ENCODE results near the gene TRIOBP.
"Not testable (repeated sequence)": the region's sequence is repeated elsewhere in the genome, so short reads cannot be mapped to it uniquely, and the experiment has no call there.

Gene TRIOBP

GRCh38 chr22:37690901-37691504, 5.8 kb upstream of the TRIOBP start:
- no peak for DNase-seq

DNA sequence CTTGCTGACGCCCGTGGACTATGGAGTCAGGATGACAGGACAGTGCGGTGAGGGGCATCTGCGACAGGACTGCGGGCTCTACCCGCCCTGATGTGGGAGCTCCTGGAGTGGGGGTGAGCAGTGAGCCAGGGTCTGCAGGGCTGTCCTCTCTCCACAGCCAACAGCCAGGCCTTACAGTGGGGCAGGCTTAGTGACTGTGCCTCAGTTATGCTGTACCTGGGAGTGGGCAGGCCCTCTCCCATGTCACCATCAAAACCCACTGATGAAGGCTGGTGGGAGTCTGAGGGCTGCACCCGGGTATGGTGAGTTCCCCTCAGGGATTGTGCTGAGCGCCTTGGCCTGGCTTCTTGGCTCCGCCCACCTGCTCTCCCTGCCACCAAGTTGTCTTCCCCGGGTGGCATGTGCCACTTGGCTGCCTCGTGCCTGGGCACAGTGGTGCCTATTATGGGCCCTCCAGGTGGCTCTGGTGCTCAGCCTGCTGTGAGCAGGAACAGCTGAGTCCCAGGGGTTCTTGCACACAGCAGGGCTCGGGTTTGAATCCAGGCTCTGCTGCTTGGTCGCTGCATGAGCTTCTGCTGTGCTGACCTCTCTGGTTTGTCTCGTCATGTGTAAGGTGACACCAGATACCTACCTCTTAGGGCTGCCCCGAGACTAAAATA, 4.1 kb upstream of the TRIOBP start:
- DNase-seq, result no peak

DNA sequence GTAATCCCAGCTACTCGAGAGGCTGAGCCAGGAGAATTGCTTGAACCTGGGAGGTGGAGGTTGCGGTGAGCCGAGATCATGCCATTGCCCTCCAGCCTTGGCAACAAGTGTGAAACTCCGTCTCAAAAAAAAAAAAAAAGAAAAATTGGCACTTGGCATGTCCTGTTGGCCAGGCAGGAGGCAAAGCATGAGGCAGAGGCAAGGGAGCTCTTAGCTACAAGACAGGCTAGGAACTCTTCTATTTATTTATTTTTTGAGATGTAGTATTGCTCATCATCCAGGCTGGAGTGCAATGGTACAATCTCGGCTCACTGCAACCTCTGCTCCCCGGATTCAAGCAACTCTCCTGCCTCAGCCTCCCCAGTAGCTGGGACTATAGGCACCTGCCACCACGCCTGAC, 2.7 kb upstream of the TRIOBP start:
- not testable (repeated sequence) for DNase-seq

DNA sequence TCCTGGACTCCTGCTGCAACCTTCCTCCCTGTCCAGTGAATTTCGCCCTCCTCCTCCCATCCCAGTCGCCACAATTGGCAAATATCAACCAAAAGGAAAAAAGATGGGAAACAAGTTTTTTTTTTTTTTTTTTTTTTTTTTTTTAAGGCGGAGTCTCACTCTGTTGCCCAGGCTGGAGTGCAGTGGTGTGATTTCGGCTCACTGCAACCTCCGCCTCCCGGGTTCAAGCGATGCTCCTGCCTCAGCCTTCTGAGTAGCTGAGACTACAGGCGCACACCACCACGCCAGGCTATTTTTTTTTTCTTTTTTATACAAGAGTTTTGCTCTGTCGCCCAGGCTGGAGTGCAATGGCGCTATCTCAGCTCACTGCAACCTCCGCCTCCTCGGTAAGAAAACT, 590 bp upstream of the TRIOBP start:
- not testable (repeated sequence) for DNase-seq

- DNase-seq, result no peak
Observed at GRCh38 chr22:37697538-37697835, 639 bp downstream of the TRIOBP start.

DNA sequence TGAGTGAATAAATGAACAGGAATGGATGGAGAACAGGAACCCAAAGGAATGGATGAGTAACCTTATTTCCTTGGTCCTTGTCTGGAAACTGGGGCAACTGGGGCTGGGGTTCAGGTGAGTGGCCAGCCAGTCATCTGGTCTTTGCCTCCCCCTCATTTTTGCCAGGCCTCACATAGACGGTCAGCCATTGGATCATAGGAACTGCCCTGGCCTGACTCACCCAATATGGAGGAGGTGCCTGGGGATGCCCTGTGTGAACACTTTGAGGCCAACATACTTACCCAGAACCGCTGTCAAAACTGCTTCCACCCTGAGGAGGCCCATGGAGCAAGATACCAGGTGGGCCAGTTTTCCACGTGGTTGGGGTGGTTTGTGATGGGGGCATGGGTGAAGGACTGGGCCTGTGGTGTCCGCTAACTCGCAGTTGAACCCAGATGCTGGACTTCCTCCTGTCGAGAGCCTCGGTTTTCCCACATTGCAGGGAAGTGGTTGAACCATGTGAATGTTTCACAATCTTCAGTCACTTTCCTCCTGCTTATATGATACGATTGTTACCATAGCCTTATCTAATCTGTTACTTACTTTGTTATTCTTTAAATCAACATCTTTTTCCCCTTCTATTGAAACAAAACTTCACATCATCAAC, 4.4 kb downstream of the TRIOBP start:
- no peak for DNase-seq

- no peak for DNase-seq
Observed at GRCh38 chr22:37703906-37704305, 7.1 kb downstream of the TRIOBP start.

DNA sequence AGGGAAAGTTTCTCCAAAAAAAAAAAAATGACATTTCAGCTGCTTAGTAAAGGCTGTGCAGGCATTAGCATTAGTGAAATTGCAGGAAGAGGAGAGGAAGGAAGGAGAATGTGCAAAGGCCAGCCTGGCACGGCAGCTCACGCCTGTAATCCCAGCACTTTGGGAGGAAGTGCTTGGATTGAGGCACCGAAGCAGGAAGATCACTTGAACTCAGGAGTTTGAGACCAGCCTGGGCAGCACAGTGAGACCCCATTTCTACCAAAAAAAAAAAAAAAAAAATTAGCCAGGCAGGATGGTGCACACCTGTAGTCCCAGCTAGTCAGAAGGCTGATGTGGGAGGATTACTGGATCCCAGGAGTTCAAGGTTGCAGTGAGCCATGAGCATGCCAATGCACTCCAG, 7.8 kb downstream of the TRIOBP start:
- DNase-seq, result no peak

- DNase-seq, result no peak
Observed at GRCh38 chr22:37705205-37705604, 8.4 kb downstream of the TRIOBP start.

GRCh38 chr22:37708580-37709444, 12.0 kb downstream of the TRIOBP start:
- no peak for DNase-seq

- DNase-seq, result no peak
Observed at GRCh38 chr22:37709445-37709765, 12.6 kb downstream of the TRIOBP start.

GRCh38 chr22:37710675-37711074, 13.8 kb downstream of the TRIOBP start:
- DNase-seq, result no peak

DNA sequence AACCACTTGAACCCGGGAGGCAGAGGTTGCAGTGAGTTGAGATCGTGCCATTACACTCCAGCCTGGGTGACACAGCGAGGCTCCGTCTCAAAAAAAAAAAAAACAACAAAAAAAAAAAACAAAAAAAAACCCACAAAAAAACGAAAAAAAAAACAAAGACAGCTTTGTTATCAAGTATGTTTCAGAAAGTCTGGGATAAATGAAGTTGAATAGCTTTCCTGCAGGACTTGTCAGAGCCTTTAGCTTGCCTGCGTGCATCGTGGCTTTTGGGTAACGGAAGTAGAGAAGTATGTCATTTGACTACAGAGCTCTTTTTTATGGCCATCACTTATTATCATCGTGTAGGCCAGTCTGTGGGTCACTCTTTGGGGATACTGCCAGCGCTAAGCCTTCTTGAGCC, 14.6 kb downstream of the TRIOBP start:
- no peak for DNase-seq

DNA sequence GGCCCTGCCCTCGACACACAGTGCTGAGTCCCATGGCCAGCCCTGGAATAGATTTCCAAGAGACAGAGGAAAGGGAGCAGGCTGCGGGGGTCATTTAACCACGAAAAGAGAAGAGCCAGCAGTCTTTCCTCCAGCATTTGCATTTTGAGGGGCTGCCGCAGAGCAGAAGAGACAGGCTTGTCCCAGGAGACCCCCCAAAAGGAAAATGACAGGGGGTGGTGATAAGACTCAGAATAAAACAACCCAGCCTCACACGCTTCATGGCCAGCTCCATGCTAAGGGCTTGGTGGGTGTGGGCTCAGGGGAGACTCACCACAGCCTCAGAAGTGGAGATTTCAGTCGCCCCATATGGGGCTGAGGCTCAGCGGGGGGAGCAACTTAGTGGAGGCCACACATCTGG, 16.9 kb downstream of the TRIOBP start:
- DNase-seq, result no peak

GRCh38 chr22:37714634-37715033, 17.8 kb downstream of the TRIOBP start:
- DNase-seq, result no peak

- no peak for DNase-seq
Observed at GRCh38 chr22:37715760-37716159, 18.9 kb downstream of the TRIOBP start.

GRCh38 chr22:37716708-37717107, 19.9 kb downstream of the TRIOBP start:
- DNase-seq, result no peak

DNA sequence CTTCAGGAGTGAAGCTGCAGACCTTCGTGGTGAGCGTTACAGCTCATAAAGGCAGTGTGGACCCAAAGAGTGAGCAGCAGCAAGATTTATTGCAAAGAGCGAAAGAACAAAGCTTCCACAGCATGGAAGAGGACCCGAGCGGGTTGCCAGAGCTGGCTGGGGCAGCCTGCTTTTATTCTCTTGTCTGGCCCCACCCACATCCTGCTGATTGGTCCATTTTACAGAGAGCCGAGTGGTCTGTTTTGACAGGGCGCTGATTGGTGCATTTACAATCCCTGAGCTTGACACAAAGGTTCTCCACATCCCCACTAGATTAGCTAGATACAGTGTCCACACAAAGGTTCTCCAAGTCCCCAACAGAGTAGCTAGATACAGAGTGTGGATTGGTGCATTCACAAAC, 20.4 kb downstream of the TRIOBP start:
- DNase-seq, result not testable (repeated sequence)

GRCh38 chr22:37717746-37718305, 21.0 kb downstream of the TRIOBP start:
- DNase-seq, result not testable (repeated sequence)

DNA sequence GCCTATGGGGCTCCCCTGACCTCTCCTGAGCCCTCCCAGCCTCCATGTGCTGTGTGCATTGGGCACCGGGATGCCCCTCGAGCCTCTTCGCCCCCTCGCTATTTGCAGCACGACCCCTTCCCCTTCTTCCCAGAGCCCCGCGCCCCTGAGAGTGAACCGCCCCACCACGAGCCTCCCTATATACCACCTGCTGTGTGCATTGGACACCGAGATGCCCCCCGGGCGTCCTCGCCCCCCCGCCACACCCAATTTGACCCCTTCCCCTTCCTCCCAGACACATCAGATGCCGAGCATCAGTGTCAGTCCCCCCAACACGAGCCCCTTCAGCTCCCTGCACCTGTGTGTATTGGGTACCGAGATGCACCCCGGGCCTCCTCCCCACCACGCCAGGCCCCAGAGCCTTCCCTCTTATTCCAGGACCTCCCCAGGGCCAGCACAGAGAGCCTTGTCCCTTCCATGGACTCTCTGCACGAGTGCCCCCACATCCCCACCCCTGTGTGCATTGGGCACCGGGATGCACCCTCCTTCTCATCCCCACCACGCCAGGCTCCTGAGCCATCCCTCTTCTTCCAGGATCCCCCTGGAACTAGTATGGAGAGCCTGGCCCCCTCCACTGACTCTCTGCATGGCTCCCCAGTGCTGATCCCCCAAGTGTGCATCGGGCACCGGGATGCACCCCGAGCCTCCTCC, 28.8 kb downstream of the TRIOBP start:
- no peak for DNase-seq

- DNase-seq, result no peak
Observed at GRCh38 chr22:37726241-37726887, 29.5 kb downstream of the TRIOBP start.

DNA sequence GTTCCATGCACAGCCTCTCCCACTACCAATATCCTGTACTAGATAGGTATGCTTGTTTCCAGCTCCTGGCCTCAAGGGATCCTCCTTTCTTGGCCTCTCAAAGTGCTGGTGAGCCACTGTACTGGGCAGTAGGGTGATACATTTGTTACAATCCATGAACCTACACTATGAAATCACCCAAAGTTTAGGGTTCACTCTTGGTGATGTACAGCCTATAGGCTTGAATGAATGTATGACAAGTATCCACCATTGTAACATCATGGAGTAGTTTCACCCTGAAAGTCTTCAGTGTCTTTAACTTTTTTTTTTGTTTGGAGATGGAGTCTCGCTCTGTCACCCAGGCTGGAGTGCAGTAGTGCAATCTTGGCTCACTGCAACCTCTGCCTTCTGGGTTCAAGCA, 31.8 kb downstream of the TRIOBP start:
- DNase-seq, result no peak
